ENCODE results near the gene LPP.

DNA sequence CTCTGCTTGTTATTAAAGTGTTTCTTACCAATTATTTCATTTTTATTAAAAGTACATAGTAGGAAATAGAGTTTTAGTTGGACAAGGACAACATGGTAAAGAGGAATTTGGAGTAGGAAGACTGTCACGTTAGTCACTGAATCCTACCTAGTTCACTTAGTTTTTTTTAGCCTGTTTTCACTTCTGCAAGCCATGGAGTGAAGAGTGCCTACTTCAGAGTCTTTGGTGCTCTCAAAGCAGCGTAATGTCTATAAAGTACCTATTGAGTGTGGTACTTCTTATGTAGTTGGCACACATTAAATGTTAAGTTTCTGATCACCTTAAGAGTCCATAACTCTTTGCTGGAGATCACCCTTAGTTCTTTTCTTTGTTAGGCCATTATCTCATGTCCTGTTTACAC is 78.7 kb downstream of the LPP start:
- TF ChIP-seq, protein P1, sequence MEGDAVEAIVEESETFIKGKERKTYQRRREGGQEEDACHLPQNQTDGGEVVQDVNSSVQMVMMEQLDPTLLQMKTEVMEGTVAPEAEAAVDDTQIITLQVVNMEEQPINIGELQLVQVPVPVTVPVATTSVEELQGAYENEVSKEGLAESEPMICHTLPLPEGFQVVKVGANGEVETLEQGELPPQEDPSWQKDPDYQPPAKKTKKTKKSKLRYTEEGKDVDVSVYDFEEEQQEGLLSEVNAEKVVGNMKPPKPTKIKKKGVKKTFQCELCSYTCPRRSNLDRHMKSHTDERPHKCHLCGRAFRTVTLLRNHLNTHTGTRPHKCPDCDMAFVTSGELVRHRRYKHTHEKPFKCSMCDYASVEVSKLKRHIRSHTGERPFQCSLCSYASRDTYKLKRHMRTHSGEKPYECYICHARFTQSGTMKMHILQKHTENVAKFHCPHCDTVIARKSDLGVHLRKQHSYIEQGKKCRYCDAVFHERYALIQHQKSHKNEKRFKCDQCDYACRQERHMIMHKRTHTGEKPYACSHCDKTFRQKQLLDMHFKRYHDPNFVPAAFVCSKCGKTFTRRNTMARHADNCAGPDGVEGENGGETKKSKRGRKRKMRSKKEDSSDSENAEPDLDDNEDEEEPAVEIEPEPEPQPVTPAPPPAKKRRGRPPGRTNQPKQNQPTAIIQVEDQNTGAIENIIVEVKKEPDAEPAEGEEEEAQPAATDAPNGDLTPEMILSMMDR (IDR thresholded peaks at IDR 0.05), result no peak
- no peak for TF ChIP-seq POLR2A (IDR thresholded peaks at IDR 0.05)

Measured in right lobe of liver (tissue), 4 donors.